22Rv1 (cell line): Measurements from ENCODE around the gene TEKTIP1.

Experiments used
- CTCF ChIP-seq: fragments of 450-650 bp; IDR thresholded peaks from 2 replicates; pipeline ENCODE4 v1.5.1; 2017; ENCODE audit warnings: mild to moderate bottlenecking
- ZFX ChIP-seq: fragments of 450-650 bp; IDR thresholded peaks from 2 replicates; pipeline ENCODE4 v1.6.1; 2017; ENCODE audit warnings: antibody characterized with exemption, borderline replicate concordance

GRCh38 chr19:3528080-3528479 lies 10.9 kb upstream of the TEKTIP1 start:
- TF ChIP-seq CTCF, result no peak
- TF ChIP-seq ZFX, result no peak
